ENCODE data around the gene SSR4. TPM values are rescaled to one million over a fixed set of nuclear protein-coding genes. Genes with fewer than 3 reads are reported as not detected.

SSR4 gene
- total and polyA plus RNA-seq, 8 donors = 368 to 925 (median 398) TPM

DNA sequence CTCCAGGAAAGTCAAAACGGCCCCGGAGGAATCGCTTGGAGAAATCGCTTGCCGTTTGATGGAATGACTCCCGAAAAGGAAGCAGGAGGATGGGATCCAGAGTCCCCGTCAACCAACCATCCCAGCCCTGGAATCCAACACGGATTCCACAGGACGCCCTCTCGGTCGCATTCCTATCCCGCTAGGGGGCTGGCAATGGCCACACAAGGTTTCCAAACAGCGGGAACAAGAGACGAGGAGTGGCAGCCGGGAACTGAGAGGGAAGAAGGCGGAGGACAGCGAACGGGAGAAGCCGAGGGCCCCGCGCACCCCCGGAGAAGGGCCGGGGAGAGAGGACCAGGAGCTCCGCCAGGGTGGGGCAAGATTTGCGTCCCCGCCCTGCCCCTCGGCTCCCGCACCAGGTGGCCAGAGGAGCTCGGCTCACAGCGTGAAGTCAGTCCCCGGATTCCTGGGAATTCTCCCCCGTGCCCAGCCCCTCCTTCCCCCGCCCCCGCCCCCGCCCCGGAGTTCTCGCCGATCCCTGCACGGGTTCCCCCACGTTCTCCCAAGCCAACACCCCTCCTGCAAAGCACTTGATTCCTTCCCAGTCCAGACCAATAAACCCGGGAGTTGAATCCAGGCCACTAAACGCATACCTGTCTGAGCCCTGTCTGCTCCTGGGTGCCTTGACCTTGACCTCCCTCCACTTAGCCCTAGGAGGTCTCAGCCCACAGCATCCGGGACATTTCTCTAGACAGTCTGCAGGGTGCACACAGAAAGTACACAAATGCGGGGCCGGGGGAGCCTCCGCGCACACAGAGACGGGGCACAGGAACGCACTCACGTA is 34.5 kb downstream of the SSR4 start:
- Histone ChIP-seq H3K4me1 (no peaks in the 10 kb centered on the region), H3K9me3 (no peaks in the 10 kb centered on the region), H3K27ac (no peak overlapping the region), H3K4me3 (peak overlapping the region in 1 of 4 donors; percentile 38), H3K36me3 (no peaks in the 10 kb centered on the region), H3K27me3 (peaks cover 0 to 14% (median 1%) of the 10 kb centered on the region in 4 donors)
- peak in 1 of 6 donors; percentile 53 for DNase-seq
- 17% methylated on average over 47 to 50 of the region's 50 CpGs for WGBS, 2 donors
- intact Hi-C loops (cut with DNase I) = no loop called here
- peak in 1 of 4 donors; percentile 17 for ATAC-seq
- FAIRE-seq = no peak
- TF ChIP-seq, protein P1, sequence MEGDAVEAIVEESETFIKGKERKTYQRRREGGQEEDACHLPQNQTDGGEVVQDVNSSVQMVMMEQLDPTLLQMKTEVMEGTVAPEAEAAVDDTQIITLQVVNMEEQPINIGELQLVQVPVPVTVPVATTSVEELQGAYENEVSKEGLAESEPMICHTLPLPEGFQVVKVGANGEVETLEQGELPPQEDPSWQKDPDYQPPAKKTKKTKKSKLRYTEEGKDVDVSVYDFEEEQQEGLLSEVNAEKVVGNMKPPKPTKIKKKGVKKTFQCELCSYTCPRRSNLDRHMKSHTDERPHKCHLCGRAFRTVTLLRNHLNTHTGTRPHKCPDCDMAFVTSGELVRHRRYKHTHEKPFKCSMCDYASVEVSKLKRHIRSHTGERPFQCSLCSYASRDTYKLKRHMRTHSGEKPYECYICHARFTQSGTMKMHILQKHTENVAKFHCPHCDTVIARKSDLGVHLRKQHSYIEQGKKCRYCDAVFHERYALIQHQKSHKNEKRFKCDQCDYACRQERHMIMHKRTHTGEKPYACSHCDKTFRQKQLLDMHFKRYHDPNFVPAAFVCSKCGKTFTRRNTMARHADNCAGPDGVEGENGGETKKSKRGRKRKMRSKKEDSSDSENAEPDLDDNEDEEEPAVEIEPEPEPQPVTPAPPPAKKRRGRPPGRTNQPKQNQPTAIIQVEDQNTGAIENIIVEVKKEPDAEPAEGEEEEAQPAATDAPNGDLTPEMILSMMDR (IDR thresholded peaks at IDR 0.05) = no peak

DNA sequence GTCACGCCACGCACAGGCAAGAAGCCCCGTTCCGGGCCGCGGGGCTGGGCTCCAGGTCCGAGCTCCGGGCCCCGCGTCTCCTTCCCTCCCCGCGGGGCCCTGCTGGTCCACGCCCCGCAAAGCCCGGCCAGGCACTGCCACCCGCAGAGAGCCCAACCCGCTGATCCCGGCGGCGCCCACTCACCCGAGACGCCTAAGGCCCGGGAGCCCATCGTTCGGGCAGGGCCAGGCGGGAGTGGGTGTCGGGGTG is 35.0 kb downstream of the SSR4 start:
- H3K4me3 ChIP-seq = peak overlapping the region in 1 of 4 donors; percentile 38
- FAIRE-seq (no peak), ATAC-seq (peak in 1 of 4 donors; percentile 33), DNase-seq (peak in 1 of 6 donors; percentile 70)
- no peak overlapping the region for H3K27ac ChIP-seq
- TF ChIP-seq, protein P1 (IDR thresholded peaks at IDR 0.05) = no peak
- peaks cover 0 to 14% (median 1%) of the 10 kb centered on the region in 4 donors for H3K27me3 ChIP-seq
- no peaks in the 10 kb centered on the region for H3K36me3 ChIP-seq
- H3K4me1 ChIP-seq = no peaks in the 10 kb centered on the region
- intact Hi-C loops (cut with DNase I) = no loop called here
- H3K9me3 ChIP-seq = no peaks in the 10 kb centered on the region
- WGBS, 2 donors = 2 to 26% methylated on average over 22 to 27 of the region's 27 CpGs

DNA sequence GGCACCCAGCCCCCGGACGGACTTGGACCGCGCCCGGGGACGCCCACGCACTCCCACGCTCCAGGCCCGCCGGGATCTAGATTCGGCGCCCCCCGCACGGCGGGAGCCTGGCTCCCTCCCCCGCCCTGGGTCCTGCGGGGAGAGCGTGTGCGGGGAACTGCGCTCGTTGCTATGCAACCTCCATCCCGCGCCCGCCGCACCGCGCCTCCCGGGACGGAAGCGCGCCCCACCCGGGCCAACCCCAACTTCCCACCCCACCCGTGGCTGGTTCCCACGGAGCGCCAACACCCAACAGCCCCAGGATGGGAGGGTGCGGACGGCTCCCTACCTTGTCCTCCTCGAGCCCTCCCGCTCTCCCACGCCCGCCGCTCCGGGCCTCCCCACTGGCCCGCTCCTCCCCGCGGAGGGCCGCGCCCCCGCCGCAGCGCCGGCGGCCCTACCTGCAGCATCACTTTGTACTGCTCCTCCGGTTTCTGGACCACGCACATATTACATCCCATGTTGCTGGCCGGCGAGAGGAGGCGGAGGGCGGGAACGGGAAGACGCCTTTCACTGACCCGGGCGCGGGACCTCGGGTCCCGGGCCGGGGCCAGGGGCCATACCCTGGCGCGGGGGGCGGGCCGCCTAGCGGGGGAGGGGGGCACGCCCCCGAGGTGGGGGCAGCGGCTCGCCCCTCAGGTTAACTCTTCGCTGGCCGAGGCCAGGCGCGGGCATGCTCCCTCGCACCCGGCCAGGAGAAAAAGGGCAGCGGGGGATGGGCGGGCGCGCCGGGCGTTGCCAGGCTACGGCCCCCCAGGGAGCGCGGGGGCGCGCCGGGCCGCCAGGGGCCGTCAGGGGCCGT is 35.6 kb downstream of the SSR4 start, which contains the start of gene PDZD4:
PDZD4 (minus strand) TSS at position 746 of the 841 bp plus-strand sequence; CDS start at position 500, 246 bp downstream.
- H3K4me3 ChIP-seq = peak within 1 kb of the TSS in 2 of 4 donors; percentile 29 to 38
- ATAC-seq (peak in 2 of 4 donors; percentile 38 to 48), FAIRE-seq (no peak), DNase-seq (peak in 1 of 6 donors; percentile 74)
- peaks cover 0 to 14% (median under 1%) of the 10 kb centered on the region in 4 donors for H3K27me3 ChIP-seq
- no peaks in the 10 kb centered on the region for H3K36me3 ChIP-seq
- TF ChIP-seq, protein P1 (IDR thresholded peaks at IDR 0.05) = no peak
- no peak within 1 kb of the TSS for H3K27ac ChIP-seq
- no peaks in the 10 kb centered on the region for H3K9me3 ChIP-seq
- H3K4me1 ChIP-seq = no peaks in the 10 kb centered on the region
- 1 to 12% methylated on average over 64 to 96 of the region's 97 CpGs for WGBS, 2 donors
- intact Hi-C loops (cut with DNase I) = no loop called here

DNA sequence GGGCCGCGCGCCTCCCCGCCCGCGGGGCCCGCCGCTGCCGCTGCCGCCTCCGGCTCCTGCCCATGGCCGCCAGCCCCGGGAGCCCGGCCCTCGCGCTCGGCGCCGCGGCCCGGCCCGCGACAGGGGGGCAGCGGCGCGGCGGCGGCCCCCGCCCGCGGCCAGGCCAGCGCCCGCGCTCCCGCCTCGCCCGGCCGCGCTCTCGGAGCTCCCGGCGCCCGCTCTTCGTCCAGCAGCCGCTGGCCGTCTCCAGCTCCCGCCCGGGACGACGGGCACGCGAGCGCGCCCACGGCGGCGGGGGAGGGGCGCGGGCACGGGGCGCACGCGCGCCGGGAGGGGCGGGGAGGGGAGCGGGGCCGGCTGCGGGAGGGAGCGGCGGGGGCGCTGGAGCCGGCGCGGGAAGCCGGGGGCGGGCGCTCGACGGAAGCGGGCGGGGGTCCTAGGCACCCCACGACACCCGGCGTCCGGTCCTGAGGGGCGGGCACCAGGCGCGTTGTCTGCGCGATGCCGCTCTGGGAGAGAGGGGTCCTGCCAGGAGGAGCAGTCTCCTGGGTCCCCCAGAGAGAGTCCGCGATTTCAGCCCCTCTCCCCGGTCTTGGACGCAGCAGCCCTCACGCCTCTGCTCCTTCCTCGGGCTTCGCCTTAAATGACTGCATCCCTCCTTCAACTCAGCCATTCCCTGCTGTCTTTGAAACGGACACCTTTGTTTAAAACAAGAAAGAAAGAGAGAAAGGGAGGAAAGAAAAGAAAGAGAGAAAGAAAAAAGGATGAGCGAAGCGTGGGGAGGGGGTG is 36.4 kb downstream of the SSR4 start:
- FAIRE-seq (no peak), DNase-seq (peak in 1 of 6 donors; percentile 62), ATAC-seq (peak in 1 of 4 donors; percentile 27)
- Histone ChIP-seq H3K36me3 (no peaks in the 10 kb centered on the region), H3K4me3 (peak overlapping the region in 1 of 4 donors; percentile 29), H3K4me1 (no peaks in the 10 kb centered on the region), H3K9me3 (no peaks in the 10 kb centered on the region), H3K27me3 (peaks cover 0 to 14% (median 0%) of the 10 kb centered on the region in 4 donors), H3K27ac (no peak overlapping the region)
- intact Hi-C loops (cut with DNase I) = no loop called here
- TF ChIP-seq, protein P1 (IDR thresholded peaks at IDR 0.05) = no peak
- whole genome bisulfite sequencing, 2 donors = 5 to 24% methylated on average over 52 to 99 of the region's 102 CpGs
